ENCODE results near the gene CDKL4. TPM values are rescaled to one million over a fixed set of nuclear protein-coding genes. Genes with fewer than 3 reads are reported as not detected.
A peak's percentile ranks its signal among the peaks of the same experiment; 100 is the strongest.

Gene CDKL4
- total RNA-seq, 4 donors from 2014 or later, result 0.39 to 1.9 (median 1.4) TPM; not detected in 1

DNA sequence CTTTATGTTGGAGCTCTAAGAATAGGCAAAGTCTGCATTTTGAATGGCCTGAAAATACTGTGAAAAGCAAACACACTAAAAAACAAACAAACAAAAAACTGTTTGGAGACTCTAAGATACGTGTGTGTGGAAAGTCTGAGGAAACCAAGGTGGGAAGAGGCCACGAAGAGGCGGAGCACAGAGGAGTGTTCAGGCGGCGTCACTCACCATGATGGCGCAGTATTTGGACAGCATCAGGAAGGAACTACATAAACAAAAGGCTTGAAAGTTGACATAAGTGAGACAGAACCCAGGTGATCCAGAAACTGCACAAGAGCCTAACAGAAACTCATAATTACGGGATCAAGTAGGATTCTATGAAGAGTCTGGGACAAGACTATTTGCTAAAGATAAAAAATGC is 72.1 kb downstream of the CDKL4 start:
- Histone ChIP-seq H3K9me3 (no peaks in the 10 kb centered on the region), H3K27me3 (no peaks in the 10 kb centered on the region), H3K4me3 (no peak overlapping the region), H3K27ac (no peak overlapping the region), H3K36me3 (no peaks in the 10 kb centered on the region), H3K4me1 (no peaks in the 10 kb centered on the region)
- 86 to 88% methylated on average over 1 to 7 of the region's 7 CpGs for WGBS, 2 donors (ENCODE audit: low coverage in 1 of 2)
- no peak for TF ChIP-seq EP300 (IDR thresholded peaks at IDR 0.05)
- no peak for ATAC-seq

DNA sequence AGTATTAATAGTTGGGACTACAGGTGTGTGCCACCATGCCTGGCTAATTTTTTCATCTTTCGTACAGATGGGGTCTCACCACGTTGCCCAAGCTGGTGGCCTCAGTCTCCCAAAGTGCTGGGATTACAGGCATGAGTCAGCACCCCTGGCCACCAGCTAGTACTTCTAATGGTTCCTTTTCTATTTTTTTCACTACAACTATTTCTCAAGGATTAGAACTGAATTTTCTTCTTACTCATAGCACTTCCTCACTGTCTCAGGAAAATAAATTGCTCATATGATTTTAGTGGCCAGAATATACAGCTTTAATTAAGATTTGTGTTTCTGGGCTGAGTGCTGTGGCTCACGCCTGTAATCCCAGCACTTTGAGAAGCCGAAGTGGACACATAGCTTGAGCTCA is 79.7 kb downstream of the CDKL4 start:
- Histone ChIP-seq H3K27ac (no peak overlapping the region), H3K9me3 (no peaks in the 10 kb centered on the region), H3K27me3 (no peaks in the 10 kb centered on the region), H3K4me1 (peaks cover 0 to 29% (median 4%) of the 10 kb centered on the region in 3 donors), H3K4me3 (no peak overlapping the region), H3K36me3 (no peaks in the 10 kb centered on the region)
- TF ChIP-seq EP300 (IDR thresholded peaks at IDR 0.05) (no peak), POLR2A (IDR thresholded peaks at IDR 0.05) (no peak), POLR2AphosphoS5 (IDR thresholded peaks at IDR 0.05) (peak; percentile 51)
- TF ChIP-seq, protein P1, sequence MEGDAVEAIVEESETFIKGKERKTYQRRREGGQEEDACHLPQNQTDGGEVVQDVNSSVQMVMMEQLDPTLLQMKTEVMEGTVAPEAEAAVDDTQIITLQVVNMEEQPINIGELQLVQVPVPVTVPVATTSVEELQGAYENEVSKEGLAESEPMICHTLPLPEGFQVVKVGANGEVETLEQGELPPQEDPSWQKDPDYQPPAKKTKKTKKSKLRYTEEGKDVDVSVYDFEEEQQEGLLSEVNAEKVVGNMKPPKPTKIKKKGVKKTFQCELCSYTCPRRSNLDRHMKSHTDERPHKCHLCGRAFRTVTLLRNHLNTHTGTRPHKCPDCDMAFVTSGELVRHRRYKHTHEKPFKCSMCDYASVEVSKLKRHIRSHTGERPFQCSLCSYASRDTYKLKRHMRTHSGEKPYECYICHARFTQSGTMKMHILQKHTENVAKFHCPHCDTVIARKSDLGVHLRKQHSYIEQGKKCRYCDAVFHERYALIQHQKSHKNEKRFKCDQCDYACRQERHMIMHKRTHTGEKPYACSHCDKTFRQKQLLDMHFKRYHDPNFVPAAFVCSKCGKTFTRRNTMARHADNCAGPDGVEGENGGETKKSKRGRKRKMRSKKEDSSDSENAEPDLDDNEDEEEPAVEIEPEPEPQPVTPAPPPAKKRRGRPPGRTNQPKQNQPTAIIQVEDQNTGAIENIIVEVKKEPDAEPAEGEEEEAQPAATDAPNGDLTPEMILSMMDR (IDR thresholded peaks at IDR 0.05), result no peak
- no peak for ATAC-seq
- 61 to 70% methylated on average over 2 to 3 of the region's 4 CpGs for whole genome bisulfite sequencing, 2 donors (ENCODE audit: low coverage in 1 of 2)

DNA sequence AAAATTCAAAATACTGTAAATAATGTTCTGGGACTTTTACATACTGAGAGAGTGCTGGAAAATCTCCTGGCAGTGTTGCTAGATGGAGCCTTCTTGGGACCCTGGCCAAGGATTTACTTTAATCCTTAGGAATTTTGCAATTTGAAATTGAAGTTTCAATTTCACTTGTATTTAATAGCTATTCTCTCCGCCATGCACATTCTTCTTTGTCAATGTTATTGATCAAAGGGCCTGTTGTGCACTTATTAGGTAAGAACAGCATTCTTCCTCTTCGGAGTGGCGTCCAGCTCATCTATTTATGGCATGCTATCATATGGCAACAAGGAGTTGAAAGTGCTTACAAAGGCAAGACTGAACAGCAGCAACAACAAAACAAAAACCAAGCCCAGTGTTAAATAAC is 82.8 kb downstream of the CDKL4 start:
- H3K4me3 ChIP-seq, result no peak overlapping the region
- H3K36me3 ChIP-seq, result no peaks in the 10 kb centered on the region
- H3K27me3 ChIP-seq, result no peaks in the 10 kb centered on the region
- 27 to 46% methylated on average over 3 of the region's 3 CpGs for WGBS, 2 donors (ENCODE audit: low coverage in 1 of 2)
- H3K27ac ChIP-seq, result peak overlapping the region in 1 of 4 donors; percentile 62
- TF ChIP-seq POLR2AphosphoS5 (IDR thresholded peaks at IDR 0.05), result peak; percentile 29
- TF ChIP-seq EP300 (IDR thresholded peaks at IDR 0.05), result no peak
- ATAC-seq, result no peak
- H3K4me1 ChIP-seq, result peaks cover 0 to 38% (median 4%) of the 10 kb centered on the region in 3 donors
- H3K9me3 ChIP-seq, result no peaks in the 10 kb centered on the region

DNA sequence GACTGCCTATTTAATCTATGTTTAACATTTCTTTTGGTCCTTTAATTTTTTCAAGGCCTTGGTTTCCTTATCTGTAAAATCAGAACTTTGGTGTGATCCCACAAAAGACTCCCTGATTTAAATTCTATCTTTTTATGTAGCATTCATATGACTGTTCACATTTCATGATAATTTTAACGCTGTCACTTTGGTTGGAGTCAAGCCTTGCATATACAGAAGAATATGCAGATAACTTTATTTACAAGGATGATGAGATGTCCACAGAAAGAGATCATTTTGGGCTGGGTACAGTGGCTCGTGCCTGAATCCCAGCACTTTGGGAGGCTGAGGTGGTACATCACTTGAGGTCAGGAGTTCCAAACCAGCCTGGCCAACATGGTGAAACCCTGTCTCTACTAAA is 84.5 kb downstream of the CDKL4 start:
- H3K27ac ChIP-seq, result no peak overlapping the region
- no peak overlapping the region for H3K4me3 ChIP-seq
- no peak for TF ChIP-seq POLR2A (IDR thresholded peaks at IDR 0.05)
- no peak for TF ChIP-seq POLR2AphosphoS5 (IDR thresholded peaks at IDR 0.05)
- no peak for TF ChIP-seq EP300 (IDR thresholded peaks at IDR 0.05)
- TF ChIP-seq, protein P1 (IDR thresholded peaks at IDR 0.05), result no peak
- H3K27me3 ChIP-seq, result no peaks in the 10 kb centered on the region
- H3K9me3 ChIP-seq, result no peaks in the 10 kb centered on the region
- H3K4me1 ChIP-seq, result peaks cover 0 to 42% (median 4%) of the 10 kb centered on the region in 3 donors
- WGBS, 2 donors (ENCODE audit: low coverage in 1 of 2), result 96 to 100% methylated on average over 1 to 2 of the region's 2 CpGs
- H3K36me3 ChIP-seq, result no peaks in the 10 kb centered on the region
- no peak for ATAC-seq

DNA sequence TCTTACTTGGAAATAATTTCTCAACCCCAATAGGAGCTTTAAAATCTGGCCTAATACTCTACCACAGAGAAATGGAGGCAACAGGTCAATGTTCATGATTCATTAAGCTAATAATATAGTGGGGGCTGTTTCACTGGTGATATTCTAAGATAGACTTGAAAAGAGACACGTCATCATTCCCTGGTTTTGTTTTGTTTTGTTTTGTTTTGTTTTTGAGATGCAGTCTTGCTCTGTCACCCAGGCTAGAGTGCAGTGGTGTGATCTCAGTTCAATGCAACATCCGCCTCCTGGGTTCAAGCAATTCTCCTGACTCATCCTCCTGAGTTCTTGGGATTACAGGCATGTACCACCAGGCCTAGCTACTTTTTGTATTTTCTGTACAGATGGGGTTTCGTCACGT is 85.4 kb downstream of the CDKL4 start:
- 85 to 96% methylated on average over 4 of the region's 4 CpGs for WGBS, 2 donors (ENCODE audit: low coverage in 1 of 2)
- no peak for ATAC-seq
- H3K27me3 ChIP-seq, result no peaks in the 10 kb centered on the region
- TF ChIP-seq POLR2AphosphoS5 (IDR thresholded peaks at IDR 0.05), result no peak
- no peak for TF ChIP-seq POLR2A (IDR thresholded peaks at IDR 0.05)
- TF ChIP-seq, protein P1 (IDR thresholded peaks at IDR 0.05), result no peak
- no peak for TF ChIP-seq EP300 (IDR thresholded peaks at IDR 0.05)
- peaks cover 0 to 42% (median 4%) of the 10 kb centered on the region in 3 donors for H3K4me1 ChIP-seq
- no peaks in the 10 kb centered on the region for H3K9me3 ChIP-seq
- no peak overlapping the region for H3K4me3 ChIP-seq
- H3K36me3 ChIP-seq, result no peaks in the 10 kb centered on the region
- no peak overlapping the region for H3K27ac ChIP-seq

DNA sequence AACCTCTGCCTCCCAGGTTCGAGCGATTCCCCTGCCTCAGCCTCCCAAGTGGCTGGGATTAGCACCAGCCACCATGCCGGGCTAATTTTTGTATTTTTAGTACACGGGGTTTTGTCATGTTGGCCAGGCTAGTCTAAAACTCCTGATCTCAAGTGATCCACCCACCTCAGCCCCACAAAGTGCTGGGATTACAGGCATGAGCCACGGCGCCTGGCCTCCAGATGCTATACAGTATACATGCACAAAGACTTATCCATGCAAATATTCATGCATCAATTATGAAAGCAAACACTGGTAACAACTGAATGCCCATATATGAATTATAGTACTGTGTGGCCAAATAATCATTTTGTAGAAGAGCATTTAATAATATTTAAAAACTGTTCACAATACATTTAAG is 86.9 kb downstream of the CDKL4 start:
- Histone ChIP-seq H3K4me1 (peaks cover 0 to 33% (median 4%) of the 10 kb centered on the region in 3 donors), H3K27ac (no peak overlapping the region), H3K27me3 (no peaks in the 10 kb centered on the region), H3K9me3 (no peaks in the 10 kb centered on the region), H3K36me3 (no peaks in the 10 kb centered on the region), H3K4me3 (no peak overlapping the region)
- 81 to 100% methylated on average over 1 to 6 of the region's 6 CpGs for WGBS, 2 donors (ENCODE audit: low coverage in 1 of 2)
- no peak for ATAC-seq
- TF ChIP-seq POLR2A (IDR thresholded peaks at IDR 0.05), result no peak
- TF ChIP-seq, protein P1 (IDR thresholded peaks at IDR 0.05), result no peak
- TF ChIP-seq EP300 (IDR thresholded peaks at IDR 0.05), result no peak
- TF ChIP-seq POLR2AphosphoS5 (IDR thresholded peaks at IDR 0.05), result no peak
